ENCODE measurements around the gene OR1J1. TPM values are rescaled to one million over a fixed set of nuclear protein-coding genes. Genes with fewer than 3 reads are reported as not detected.

OR1J1 gene
- total and polyA plus RNA-seq, 10 donors = not detected

DNA sequence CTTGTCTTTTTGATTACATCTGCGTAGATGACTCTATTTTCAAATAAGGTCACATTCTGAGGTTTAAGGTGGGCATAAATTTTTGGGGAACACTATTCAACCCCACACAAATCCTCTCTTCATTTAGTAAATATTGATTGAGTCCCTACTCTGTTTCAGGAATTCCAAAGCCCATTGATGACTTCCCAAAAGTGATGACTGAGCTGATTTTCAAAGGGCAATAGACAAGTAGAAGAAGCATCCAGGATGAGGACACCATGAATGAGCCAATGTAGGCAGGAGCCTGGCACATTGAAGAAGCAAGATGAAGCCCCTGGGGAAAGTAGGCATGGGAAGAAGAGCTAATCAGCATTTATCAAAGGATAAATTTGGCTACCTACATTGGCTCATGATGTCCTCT is 35.2 kb downstream of the OR1J1 start:
- peaks cover 0 to 11% (median 7%) of the 10 kb centered on the region in 8 donors for H3K9me3 ChIP-seq
- WGBS, 5 donors = 61 to 86% (median 78%) methylated on average over 1 of the region's 1 CpG
- TF ChIP-seq, protein P1, sequence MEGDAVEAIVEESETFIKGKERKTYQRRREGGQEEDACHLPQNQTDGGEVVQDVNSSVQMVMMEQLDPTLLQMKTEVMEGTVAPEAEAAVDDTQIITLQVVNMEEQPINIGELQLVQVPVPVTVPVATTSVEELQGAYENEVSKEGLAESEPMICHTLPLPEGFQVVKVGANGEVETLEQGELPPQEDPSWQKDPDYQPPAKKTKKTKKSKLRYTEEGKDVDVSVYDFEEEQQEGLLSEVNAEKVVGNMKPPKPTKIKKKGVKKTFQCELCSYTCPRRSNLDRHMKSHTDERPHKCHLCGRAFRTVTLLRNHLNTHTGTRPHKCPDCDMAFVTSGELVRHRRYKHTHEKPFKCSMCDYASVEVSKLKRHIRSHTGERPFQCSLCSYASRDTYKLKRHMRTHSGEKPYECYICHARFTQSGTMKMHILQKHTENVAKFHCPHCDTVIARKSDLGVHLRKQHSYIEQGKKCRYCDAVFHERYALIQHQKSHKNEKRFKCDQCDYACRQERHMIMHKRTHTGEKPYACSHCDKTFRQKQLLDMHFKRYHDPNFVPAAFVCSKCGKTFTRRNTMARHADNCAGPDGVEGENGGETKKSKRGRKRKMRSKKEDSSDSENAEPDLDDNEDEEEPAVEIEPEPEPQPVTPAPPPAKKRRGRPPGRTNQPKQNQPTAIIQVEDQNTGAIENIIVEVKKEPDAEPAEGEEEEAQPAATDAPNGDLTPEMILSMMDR (IDR thresholded peaks at IDR 0.05 in 8 of 11, conservative IDR thresholded peaks at IDR 0.05 in 3 of 11) = no peak
- TF ChIP-seq POLR2A (IDR thresholded peaks at IDR 0.05) = no peak
- no peak for TF ChIP-seq POLR2AphosphoS5 (IDR thresholded peaks at IDR 0.05)
- peaks cover 0 to 11% (median 0%) of the 10 kb centered on the region in 7 donors for H3K27me3 ChIP-seq (replicated peaks in 1 of 7)
- no peaks in the 10 kb centered on the region for H3K4me1 ChIP-seq
- no peak overlapping the region for H3K4me3 ChIP-seq
- H3K27ac ChIP-seq = no peak overlapping the region
- no peak for DNase-seq
- intact Hi-C loops (cut with DNase I; ENCODE audit: low total_unique reads) = no loop called here
- H3K36me3 ChIP-seq = no peaks in the 10 kb centered on the region

Other genes starting within 250 kb of the OR1J1 start
- 1 to 10 TPM in 1 of 7 donors, under 1 TPM in 3, not detected in 3; 0.40 to 1.3 (median 0.46) TPM for gene LHX6, start 249.0 kb downstream of the OR1J1 start, total RNA-seq
- gene LHX6, start 249.0 kb downstream of the OR1J1 start, polyA plus RNA-seq = under 1 TPM; 0.04 to 0.12 (median 0.10) TPM
- 10 to 100 TPM; 10.0 to 21.5 (median 18.1) TPM for gene RBM18, start 213.1 kb downstream of the OR1J1 start, total RNA-seq
- 1 to 10 TPM; 4.2 to 7.5 (median 6.8) TPM for gene RBM18, start 213.1 kb downstream of the OR1J1 start, polyA plus RNA-seq
- gene MRRF, start 213.0 kb downstream of the OR1J1 start, total RNA-seq = 10 to 100 TPM; 30.9 to 44.8 (median 39.7) TPM
- 10 to 100 TPM; 23.1 to 29.6 (median 24.7) TPM for gene MRRF, start 213.0 kb downstream of the OR1J1 start, polyA plus RNA-seq
- gene PTGS1, start 106.9 kb downstream of the OR1J1 start, total RNA-seq = 10 to 100 TPM; 13.6 to 18.6 (median 15.3) TPM
- gene PTGS1, start 106.9 kb downstream of the OR1J1 start, polyA plus RNA-seq = 1 to 10 TPM; 2.8 to 5.9 (median 4.9) TPM
- not detected for gene OR1J2, start 32.9 kb upstream of the OR1J1 start, total RNA-seq
- not detected for gene OR1J2, start 32.9 kb upstream of the OR1J1 start, polyA plus RNA-seq
- gene OR1J4, start 41.2 kb upstream of the OR1J1 start, total RNA-seq = not detected
- gene OR1J4, start 41.2 kb upstream of the OR1J1 start, polyA plus RNA-seq = not detected
- gene OR1N1, start 49.4 kb upstream of the OR1J1 start, total RNA-seq = not detected
- not detected for gene OR1N1, start 49.4 kb upstream of the OR1J1 start, polyA plus RNA-seq
- not detected for gene OR1N2, start 75.2 kb upstream of the OR1J1 start, total RNA-seq
- gene OR1N2, start 75.2 kb upstream of the OR1J1 start, polyA plus RNA-seq = not detected
- gene OR1L8, start 105.5 kb upstream of the OR1J1 start, total RNA-seq = 1 to 10 TPM in 2 of 7 donors, under 1 TPM in 5; 0.33 to 1.6 (median 0.92) TPM
- gene OR1L8, start 105.5 kb upstream of the OR1J1 start, polyA plus RNA-seq = under 1 TPM in 2 of 3 donors, not detected in 1; 0.17 to 0.38 TPM
- not detected for gene OR1Q1, start 136.8 kb upstream of the OR1J1 start, total RNA-seq
- not detected for gene OR1Q1, start 136.8 kb upstream of the OR1J1 start, polyA plus RNA-seq
- gene OR1B1, start 179.7 kb upstream of the OR1J1 start, total RNA-seq = under 1 TPM in 1 of 7 donors, not detected in 6; 0.60 TPM
- not detected for gene OR1B1, start 179.7 kb upstream of the OR1J1 start, polyA plus RNA-seq
- gene OR1L1, start 183.8 kb upstream of the OR1J1 start, total RNA-seq = not detected
- gene OR1L1, start 183.8 kb upstream of the OR1J1 start, polyA plus RNA-seq = not detected
- gene OR1L3, start 197.2 kb upstream of the OR1J1 start, total RNA-seq = not detected
- not detected for gene OR1L3, start 197.2 kb upstream of the OR1J1 start, polyA plus RNA-seq
- not detected for gene OR1L4, start 246.1 kb upstream of the OR1J1 start, total RNA-seq
- not detected for gene OR1L4, start 246.1 kb upstream of the OR1J1 start, polyA plus RNA-seq